Measurements from ENCODE around the gene GIMAP5.

GIMAP5 gene

DNA sequence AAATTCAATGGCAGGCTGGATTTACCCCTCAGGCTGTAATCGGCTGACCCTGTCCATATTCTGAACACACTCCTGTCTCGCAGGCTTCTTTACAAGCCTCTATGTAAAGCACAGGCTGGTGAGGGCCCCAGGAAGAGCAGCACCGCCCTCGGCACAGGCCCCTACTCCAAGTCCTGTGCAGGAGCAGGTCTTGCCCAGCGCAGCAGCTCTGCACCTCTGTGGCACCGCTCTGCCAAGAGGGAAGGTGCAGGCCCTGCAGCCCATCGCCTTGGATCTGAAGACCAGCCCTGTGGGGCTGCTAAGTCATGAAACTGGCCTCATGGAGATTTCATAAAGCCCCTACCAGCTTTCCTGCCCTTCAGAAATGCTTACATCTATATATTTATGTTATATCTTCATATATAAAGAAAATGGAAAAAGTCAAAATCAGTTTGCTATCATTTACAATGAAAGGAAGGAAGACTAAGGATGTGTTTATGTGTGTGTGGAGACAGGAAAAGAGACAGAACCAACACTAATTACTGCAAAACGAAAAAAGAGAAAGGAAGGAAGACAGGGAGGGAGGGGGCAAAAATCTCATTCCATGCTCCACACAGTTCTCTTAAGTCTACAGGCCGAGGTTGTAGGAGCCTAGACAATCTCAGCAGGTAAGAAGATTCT, 53.3 kb downstream of the GIMAP5 start:
- intact Hi-C loops (cut with DNase I), result no loop called here
- DNase-seq, result no peak

DNA sequence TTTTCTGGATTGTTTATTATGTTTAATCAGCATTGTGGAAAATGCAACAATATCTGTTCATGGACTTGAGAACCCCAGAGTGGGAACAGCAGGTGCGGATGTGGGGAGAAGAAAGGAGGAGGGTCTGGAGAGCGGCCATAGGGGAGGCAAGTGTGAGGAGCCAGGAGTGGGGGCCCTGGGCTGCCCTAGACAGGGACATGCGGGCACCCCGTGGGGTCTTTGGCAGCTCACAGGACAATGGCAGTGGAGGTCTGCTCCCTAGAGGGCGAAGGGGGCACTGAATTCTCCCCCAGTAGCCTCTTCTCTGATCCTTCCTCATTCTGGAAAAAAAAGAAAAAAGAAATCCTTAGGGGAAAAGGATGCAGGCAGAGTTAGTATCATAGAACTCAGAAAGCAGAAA, 54.1 kb downstream of the GIMAP5 start:
- no peak for DNase-seq
- intact Hi-C loops (cut with DNase I), result no loop called here

DNA sequence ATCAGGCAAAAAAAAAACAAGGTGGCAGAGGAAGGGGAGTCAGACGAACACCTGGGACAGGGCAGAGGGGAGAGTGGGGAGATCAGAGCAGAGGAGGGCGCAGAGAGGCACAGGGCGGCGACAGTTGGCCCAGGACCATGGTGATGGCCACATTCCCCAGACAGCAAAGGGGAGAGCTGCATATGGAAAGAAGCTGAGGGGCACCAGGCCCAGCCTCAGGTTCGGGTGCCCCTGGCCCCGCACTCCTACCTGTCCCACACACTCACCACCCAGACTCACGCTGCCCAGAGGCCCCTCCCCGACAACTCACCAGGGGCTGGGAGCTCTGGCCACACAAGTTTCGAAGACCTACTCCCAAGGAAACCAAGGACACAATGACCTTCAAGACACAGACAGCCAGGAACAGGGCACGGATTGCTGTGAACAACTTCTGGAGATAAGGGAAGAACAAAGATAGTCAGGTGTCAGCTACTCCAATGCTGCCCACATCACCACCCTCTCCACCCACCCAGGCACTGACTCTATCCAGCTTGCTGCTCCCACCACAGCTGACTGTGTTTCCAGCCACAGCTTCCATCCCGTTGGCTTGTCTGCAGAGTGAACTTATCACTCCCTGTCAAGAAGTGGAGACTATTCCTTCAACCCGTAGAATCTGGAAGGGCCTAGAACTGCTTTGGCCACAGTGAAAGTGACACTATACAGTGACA, 54.7 kb downstream of the GIMAP5 start:
- DNase-seq, result no peak
- intact Hi-C loops (cut with DNase I), result no loop called here
